WI38 (cell line): ENCODE results near the gene OR13F1.
"Not testable (repeated sequence)": the region's sequence is repeated elsewhere in the genome, so short reads cannot be mapped to it uniquely, and the experiment has no call there.

Source experiments
- H3K4me3 ChIP-seq: 2 replicates; pipeline ENCODE4 v1.5.1; 2011; ENCODE audit warnings: low read depth, mild to moderate bottlenecking, control low read depth, low read length
- CTCF ChIP-seq: IDR thresholded peaks from 2 replicates; pipeline ENCODE4 v1.5.1; 2012; ENCODE audit warnings: low read depth, mild to moderate bottlenecking, control low read depth, low read length

Gene OR13F1

GRCh38 chr9:104503440-104503839, 623 bp upstream of the OR13F1 start:
- TF ChIP-seq CTCF, result no peak
- H3K4me3 ChIP-seq, result no peak overlapping the region

- no peak overlapping the region for H3K4me3 ChIP-seq
- TF ChIP-seq CTCF, result no peak
Observed at GRCh38 chr9:104506565-104506964, 2.5 kb downstream of the OR13F1 start.

GRCh38 chr9:104514901-104515300, 10.8 kb downstream of the OR13F1 start:
- H3K4me3 ChIP-seq, result no peak overlapping the region
- TF ChIP-seq CTCF, result no peak

- H3K4me3 ChIP-seq, result not testable (repeated sequence)
Observed at GRCh38 chr9:104520241-104520640, 16.2 kb downstream of the OR13F1 start.

- TF ChIP-seq CTCF, result no peak
- H3K4me3 ChIP-seq, result no peak within 1 kb of the TSS
Observed at GRCh38 chr9:104527109-104527508, 23.0 kb downstream of the OR13F1 start, which contains the start of gene OR13C4. OR13C4 (minus strand) TSS chr9:104527209; CDS start chr9:104527209, 0 bp downstream.

GRCh38 chr9:104536756-104537155, 32.7 kb downstream of the OR13F1 start, which contains the start of gene OR13C3:
OR13C3 (minus strand) TSS chr9:104536856; CDS start chr9:104536723, 133 bp downstream.
- H3K4me3 ChIP-seq, result no peak within 1 kb of the TSS
- no peak for TF ChIP-seq CTCF

- no peak overlapping the region for H3K4me3 ChIP-seq
- TF ChIP-seq CTCF, result no peak
Observed at GRCh38 chr9:104539275-104539674, 35.2 kb downstream of the OR13F1 start.

GRCh38 chr9:104544644-104545043, 40.6 kb downstream of the OR13F1 start:
- TF ChIP-seq CTCF, result no peak
- no peak overlapping the region for H3K4me3 ChIP-seq
